ENCODE data around the gene SORBS1.
A peak's percentile ranks its signal among the peaks of the same experiment; 100 is the strongest.

The SORBS1 gene

GRCh38 chr10:95539560-95540284 is 21.4 kb downstream of the SORBS1 start:
- DNase-seq: no peak

GRCh38 chr10:95538412-95538811 is 22.8 kb downstream of the SORBS1 start:
- no peak for DNase-seq

GRCh38 chr10:95537542-95537927 is 23.6 kb downstream of the SORBS1 start:
- DNase-seq: no peak

GRCh38 chr10:95536894-95537541 is 24.2 kb downstream of the SORBS1 start:
- no peak for DNase-seq

DNA sequence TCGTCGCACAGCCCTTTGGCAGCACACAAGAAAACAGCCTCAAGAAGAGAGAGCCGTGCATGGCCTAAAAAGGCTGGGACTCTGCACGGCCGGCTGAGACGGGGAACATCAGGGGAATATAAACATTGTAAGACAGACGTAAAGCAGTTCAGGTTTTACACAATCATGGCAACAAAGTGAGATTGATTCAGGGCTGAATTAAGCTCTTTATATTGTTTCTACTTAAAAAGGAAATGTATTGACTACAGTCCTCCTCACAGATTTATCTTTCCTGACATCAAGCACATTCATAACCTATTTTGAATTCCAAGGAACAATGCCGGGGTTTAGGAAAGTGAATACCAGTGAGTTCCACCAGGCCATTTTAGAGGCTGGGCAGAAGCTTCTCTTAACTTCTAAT is 25.2 kb downstream of the SORBS1 start:
- DNase-seq: no peak

DNA sequence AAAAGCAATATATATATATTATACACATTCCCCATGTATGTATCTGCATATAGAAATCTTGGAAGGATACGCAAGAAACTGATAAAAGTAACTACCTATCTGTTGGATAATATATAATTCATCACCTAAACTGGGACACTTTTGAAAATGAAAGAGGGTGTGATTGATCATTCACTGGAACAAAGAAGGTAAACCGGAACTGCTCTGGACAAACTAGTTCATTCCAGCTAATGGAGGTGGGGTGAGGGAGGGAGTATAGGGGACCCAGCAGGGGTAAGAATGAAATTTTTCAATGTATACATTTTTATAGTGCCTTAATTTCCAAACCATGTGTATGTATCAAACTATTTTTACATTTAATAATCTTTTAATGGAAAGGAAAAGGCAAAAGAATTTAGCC is 25.6 kb downstream of the SORBS1 start:
- DNase-seq: no peak

DNA sequence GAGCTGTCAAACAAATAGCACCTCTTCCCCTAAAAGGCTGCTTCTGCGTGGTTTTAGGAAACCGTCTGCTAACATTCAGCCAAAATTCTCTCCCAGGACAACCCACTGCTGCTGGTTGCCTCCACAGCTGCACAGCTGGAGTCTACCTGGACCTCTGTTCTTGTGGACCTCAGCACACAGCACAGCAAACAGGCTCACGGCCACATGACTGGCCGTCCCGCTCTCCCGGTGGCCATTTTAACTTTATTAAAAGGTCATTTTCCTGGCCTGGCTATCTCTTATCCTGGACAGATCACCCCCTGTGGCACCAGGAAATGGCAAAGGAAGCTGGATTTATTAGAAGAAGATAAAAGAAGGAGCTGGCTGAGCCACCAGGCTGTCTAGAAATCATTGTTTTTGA is 27.6 kb downstream of the SORBS1 start:
- DNase-seq: no peak

DNA sequence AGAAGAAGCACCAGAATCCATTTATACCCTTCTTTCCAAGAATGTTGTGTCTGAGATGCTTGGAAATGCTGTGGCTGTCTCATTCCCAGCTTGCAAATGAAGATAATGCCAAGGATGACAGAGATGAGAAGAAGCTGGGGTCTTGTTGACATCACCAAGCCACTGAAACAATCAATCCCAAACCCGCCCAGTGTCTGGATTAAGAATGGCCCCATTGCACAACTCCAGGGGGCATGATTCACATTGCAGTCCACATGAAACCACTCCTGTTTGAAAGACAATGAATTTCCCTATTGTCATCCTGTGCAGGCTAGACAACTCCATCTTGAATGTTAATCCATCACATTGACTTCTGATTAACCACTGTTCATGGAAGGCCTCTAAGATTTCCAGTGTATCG is 28.6 kb downstream of the SORBS1 start:
- DNase-seq: no peak

GRCh38 chr10:95531994-95532399 is 29.2 kb downstream of the SORBS1 start:
- DNase-seq: no peak

DNA sequence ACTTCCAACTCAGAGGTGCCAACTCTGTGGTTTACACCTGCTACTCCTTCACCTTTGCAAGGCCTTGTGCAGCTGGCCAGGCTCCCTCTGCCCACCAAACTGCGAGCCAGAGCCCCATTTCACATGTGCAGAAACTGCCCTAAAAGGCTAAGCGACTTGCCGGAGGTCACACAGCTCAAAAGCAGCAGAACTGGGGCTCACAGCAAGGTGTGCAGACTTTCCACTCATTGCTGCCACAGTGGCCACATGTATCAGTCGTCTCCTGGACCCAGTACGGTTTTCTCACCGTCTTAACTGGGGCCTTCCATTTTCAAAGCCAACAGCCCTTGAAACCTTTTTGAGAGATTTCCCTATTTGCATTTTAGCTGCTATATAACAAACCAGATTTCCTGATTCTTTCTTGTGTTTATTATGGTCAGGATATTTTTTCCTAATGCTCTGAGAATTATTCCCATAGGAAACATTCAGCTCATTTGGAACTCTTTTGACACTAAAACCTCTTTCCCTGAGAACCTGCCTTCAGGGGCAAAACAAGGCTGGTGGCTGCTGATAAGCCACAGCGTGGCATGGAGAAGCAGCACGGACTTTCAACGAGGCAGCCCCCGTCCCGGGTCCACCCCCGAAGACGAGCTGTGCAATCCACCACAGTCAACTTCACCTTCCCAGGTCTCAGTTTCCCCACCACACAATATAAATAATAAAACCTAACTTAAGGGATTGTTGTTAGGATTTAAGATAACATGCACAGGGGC is 29.9 kb downstream of the SORBS1 start:
- DNase-seq: no peak

- no peak for DNase-seq
Observed at GRCh38 chr10:95530561-95530960, 30.6 kb downstream of the SORBS1 start.

GRCh38 chr10:95530029-95530428 is 31.1 kb downstream of the SORBS1 start:
- DNase-seq: no peak

- no peak for DNase-seq
Observed at GRCh38 chr10:95526044-95526443, 35.1 kb downstream of the SORBS1 start.

DNA sequence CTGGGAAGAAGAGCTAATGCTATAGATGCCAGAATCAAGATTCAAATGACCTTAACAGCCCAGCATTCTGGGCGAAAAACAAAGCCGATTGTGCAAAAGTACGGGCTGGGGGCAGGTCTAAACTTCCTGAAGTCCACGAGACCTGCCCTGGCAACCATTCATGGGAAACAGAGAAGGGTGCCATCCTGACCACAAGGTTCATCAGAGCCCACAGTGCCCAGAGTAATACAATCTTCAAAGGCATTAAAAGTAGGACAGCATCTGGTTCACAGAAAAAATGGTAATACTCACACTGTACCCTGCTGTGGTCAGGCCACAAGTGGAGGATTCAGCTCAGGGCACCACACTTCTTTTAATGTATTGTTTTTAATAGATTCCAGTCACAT is 36.1 kb downstream of the SORBS1 start:
- no peak for DNase-seq

DNA sequence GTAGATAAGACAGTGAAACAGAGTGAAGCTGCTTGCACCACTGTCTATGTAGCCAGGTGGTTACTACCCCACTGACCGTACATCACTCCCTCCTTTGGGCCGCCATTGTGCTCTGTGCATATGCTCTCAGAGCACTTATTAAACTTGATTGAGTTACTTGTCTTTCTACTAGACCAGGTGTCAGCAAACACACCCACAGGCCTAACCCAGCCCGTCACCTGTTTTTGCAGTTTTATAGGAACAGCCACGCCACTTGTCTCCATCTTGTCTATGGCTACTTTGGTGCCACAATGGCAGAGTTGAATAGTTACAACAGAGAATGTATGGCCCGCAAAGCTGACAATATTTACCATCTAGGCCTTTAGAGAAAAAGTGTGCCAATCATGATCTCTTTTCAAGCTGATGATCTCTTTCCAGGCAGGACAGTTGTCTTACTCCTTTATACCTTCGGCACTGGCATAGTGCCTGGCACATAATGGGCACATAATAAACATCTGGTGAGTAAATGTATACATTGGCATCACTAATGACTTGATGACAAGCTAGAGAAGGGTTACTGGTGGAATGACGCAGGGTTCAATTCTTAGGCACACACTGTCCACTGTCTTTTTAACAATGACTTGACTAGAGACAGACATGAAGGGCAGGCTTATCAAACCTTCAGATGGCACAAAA is 36.7 kb downstream of the SORBS1 start:
- DNase-seq: no peak

GRCh38 chr10:95522117-95522516 is 39.1 kb downstream of the SORBS1 start:
- no peak for DNase-seq

DNA sequence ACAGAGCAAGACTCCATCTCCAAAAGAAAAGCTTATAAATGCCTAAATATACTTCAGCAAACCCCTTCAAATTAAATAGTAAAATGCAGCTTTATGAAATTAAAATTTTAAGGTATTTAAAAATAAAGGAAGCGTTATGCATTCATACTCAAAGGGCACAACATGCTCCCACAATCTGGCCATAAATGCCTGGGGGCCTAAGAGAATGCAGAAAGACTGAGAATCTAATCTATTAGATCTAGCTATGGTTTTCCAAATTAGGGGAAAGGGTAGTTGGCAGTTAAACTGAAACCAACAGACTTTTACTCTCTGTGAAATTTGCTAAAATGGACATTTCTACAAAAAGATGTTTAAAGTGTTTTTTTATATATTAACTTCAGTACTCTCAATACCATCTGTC is 40.6 kb downstream of the SORBS1 start:
- no peak for DNase-seq

DNA sequence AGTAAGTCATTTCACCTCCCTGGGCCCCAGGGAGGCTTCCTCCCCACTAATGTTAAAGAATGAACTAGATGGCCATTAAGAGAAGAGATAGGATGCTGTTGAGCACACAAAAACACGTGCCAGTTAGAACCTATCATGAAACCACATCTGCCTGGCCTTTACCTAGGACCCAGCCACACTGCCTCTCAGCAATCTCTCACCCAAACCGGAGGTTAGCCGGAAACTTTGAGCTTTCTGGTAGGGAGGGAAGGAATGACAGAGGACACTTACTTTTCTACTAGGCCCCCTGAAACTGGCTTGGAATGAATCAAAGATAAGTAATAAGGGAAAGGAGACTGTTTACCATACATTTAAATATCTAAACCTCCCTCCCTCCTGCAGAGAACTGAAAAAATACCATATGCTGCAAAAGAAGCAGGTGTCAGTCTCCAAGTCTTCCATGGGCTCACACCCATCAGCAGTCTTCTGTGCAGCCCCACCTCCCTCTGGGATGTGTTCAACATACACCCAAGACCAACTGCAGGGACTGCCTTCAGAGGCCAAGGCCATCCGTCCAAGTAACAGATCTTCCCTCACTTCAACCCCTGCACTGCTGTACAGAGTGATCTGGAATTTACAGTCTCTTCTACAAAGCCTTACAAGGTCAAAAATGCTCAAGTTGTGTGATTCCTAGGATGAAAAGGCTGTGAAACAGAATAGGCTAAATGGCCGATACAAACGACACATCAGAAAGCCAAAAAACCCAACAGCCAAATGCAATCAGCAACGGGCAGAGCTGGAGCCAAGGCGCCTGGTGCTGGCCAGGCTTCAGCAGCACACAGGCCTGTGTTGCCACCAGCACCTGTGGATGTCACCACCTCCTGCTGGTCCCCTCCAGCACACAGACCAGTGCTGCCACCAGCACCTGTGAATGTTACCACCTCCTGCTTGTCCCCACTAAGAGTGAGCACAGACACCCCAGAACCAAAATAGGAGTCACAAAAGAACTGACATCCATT is 42.4 kb downstream of the SORBS1 start:
- peak in 4 of 14 donors; percentile 7 to 86 (median 22) for DNase-seq

DNA sequence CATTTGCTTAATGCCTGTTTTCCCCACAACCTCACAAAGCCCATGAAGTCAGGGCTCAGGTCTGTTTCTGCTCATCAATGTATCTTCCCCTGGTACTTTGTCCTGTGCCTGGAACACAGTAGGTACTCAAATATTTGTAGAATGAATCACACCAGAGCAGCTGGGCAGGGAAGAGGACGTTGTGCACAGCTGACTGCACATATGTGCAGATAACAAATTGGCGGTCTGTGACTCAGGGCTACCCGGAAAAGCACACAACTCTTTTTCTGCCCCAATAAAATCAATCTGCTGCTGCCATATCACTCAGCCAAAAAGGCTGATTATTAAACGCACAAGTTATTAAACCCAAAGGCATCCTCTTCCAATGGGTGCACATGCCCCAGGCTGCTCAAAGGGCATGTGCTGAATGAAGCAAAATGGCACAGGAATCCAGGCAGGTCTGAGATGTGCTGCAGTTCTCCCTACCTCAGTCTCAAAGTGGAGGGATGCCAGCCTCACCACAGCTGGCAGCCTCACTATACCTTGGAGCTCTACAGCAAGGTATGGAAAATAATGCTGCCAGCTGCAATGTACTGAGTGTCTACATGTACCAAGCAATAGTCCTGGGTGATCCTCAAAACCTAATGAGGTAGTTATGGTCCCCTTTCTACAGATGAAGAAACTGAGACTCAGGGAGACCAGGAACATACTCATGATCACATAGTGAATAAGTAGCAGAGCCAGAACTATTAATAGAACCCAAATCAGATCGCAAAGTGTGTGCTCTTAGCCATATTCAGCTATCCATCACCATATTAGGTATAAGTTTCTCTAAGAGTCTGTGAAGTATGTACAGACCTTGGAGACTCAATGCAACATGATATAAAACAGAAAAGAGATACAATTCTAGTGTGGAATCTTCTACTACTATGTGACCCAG is 43.4 kb downstream of the SORBS1 start:
- peak in 1 of 14 donors; percentile 19 for DNase-seq

DNA sequence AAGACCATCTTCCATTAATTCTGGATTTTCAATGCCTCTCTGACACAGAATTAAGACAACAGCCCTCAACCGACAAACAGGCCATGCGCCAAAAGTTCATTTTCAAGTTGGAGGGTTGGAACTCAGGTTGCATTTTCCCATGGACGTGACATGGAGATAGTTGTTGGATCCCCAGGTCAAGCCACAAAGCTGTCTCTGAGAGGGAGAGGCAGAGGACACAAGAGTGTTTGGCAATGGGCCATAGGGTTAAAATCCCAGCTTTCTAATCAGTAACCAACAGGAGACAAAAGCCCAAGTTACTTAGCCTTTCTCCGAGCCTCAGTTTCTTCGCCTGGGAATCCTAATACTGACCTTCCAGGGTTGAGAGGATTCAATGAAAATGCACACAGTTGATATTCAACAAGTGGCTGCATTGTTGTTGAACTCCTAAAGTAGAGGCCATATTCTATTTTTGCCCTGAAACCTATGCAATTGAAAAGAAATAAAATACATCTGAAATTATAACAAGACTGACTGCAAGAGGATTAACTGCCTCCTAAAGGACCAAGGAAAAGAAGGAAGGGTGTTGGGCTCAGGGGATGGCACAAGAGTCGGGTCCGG is 44.3 kb downstream of the SORBS1 start:
- DNase-seq: no peak
